Brain microvascular endothelial cell (primary cell): Measurements from ENCODE around the gene MATR3.

ENCODE experiments used
- DNase-seq: peaks from one replicate; pipeline ENCODE4 v3.0.0-alpha.2; 2020
- H3K27ac ChIP-seq: fragments of 250-450 bp; sonication (Bioruptor Pico); 2 replicates; pipeline ENCODE4 v1.5.1; 2020; ENCODE audit warnings: mild to moderate bottlenecking, moderate library complexity
- H3K27me3 ChIP-seq: fragments of 250-450 bp; sonication (Bioruptor Pico); replicated peaks from 2 replicates; pipeline ENCODE4 v1.5.1; 2020; ENCODE audit warnings: mild to moderate bottlenecking
- H3K36me3 ChIP-seq: fragments of 250-450 bp; sonication (Bioruptor Pico); replicated peaks from 2 replicates; pipeline ENCODE4 v1.5.1; 2020; ENCODE audit warnings: mild to moderate bottlenecking
- H3K4me3 ChIP-seq: 2 replicates; pipeline ENCODE4 v1.5.1; 2011; ENCODE audit warnings: low read depth, mild to moderate bottlenecking, control low read depth, low read length, moderate library complexity
- CTCF ChIP-seq: IDR thresholded peaks from 2 replicates; pipeline ENCODE4 v1.5.1; 2011; ENCODE audit warnings: low read depth, mild to moderate bottlenecking, moderate library complexity, low read length, control low read depth, inconsistent platforms; ENCODE audit errors: missing control alignments
- in situ Hi-C: cut with HindIII; loops from 2 replicates; pipeline ENCODE4 v1.10.0; 2017; ENCODE audit warnings: low sequenced_read_pairs, low pct_ligation_motif_present

The MATR3 gene

GRCh38 chr5:139378941-139379361 is 85.4 kb downstream of the MATR3 start:
- H3K4me3 ChIP-seq, result no peak overlapping the region
- TF ChIP-seq CTCF, result no peak
- no peaks in the 10 kb centered on the region for H3K36me3 ChIP-seq
- no peak for DNase-seq
- no peak overlapping the region for H3K27ac ChIP-seq
- H3K27me3 ChIP-seq, result no peaks in the 10 kb centered on the region
- in situ Hi-C loops, result no loop called here

GRCh38 chr5:139379626-139380449 is 86.3 kb downstream of the MATR3 start:
- in situ Hi-C loops, result no loop called here
- Histone ChIP-seq H3K36me3 (no peaks in the 10 kb centered on the region), H3K27me3 (no peaks in the 10 kb centered on the region), H3K27ac (no peak overlapping the region), H3K4me3 (no peak overlapping the region)
- no peak for TF ChIP-seq CTCF
- DNase-seq, result no peak
